Neural cell (in vitro differentiated cells): Measurements from ENCODE around the gene CABYR.

Experiments used
- POLR2AphosphoS5 ChIP-seq: IDR thresholded peaks from 2 replicates; pipeline ENCODE4 v1.6.1; 2012
- TF ChIP-seq, protein P1 (sequence below): fragments of 450-650 bp; IDR thresholded peaks from 2 replicates; pipeline ENCODE4 v1.5.1; 2014; ENCODE audit warnings: antibody characterized with exemption, mild to moderate bottlenecking, moderate library complexity; ENCODE audit not compliant: poor library complexity, severe bottlenecking
- TF ChIP-seq, protein P2 (sequence below): IDR thresholded peaks from 2 replicates; pipeline ENCODE4 v1.6.1; 2012; ENCODE audit warnings: borderline replicate concordance

DNA sequence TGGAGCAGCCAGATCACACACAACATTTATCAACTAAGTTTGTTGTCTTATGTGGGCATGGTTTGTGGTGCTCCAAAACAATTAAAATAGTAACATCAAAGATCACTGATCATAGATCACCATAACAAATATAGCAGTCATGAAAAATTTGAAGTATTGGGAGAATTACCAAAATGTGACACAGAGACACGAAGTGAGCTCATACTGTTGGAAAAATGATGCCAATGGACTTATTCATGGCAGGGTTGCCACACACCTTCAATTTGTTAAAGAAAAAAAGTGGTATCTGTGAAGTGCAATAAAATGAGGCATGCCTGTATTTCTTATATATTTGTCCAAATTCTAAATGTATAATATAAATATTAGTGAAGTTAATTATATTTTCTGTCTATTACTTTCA, 42.9 kb upstream of the CABYR start:
- TF ChIP-seq, protein P1, sequence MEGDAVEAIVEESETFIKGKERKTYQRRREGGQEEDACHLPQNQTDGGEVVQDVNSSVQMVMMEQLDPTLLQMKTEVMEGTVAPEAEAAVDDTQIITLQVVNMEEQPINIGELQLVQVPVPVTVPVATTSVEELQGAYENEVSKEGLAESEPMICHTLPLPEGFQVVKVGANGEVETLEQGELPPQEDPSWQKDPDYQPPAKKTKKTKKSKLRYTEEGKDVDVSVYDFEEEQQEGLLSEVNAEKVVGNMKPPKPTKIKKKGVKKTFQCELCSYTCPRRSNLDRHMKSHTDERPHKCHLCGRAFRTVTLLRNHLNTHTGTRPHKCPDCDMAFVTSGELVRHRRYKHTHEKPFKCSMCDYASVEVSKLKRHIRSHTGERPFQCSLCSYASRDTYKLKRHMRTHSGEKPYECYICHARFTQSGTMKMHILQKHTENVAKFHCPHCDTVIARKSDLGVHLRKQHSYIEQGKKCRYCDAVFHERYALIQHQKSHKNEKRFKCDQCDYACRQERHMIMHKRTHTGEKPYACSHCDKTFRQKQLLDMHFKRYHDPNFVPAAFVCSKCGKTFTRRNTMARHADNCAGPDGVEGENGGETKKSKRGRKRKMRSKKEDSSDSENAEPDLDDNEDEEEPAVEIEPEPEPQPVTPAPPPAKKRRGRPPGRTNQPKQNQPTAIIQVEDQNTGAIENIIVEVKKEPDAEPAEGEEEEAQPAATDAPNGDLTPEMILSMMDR, result no peak
- TF ChIP-seq, protein P2, sequence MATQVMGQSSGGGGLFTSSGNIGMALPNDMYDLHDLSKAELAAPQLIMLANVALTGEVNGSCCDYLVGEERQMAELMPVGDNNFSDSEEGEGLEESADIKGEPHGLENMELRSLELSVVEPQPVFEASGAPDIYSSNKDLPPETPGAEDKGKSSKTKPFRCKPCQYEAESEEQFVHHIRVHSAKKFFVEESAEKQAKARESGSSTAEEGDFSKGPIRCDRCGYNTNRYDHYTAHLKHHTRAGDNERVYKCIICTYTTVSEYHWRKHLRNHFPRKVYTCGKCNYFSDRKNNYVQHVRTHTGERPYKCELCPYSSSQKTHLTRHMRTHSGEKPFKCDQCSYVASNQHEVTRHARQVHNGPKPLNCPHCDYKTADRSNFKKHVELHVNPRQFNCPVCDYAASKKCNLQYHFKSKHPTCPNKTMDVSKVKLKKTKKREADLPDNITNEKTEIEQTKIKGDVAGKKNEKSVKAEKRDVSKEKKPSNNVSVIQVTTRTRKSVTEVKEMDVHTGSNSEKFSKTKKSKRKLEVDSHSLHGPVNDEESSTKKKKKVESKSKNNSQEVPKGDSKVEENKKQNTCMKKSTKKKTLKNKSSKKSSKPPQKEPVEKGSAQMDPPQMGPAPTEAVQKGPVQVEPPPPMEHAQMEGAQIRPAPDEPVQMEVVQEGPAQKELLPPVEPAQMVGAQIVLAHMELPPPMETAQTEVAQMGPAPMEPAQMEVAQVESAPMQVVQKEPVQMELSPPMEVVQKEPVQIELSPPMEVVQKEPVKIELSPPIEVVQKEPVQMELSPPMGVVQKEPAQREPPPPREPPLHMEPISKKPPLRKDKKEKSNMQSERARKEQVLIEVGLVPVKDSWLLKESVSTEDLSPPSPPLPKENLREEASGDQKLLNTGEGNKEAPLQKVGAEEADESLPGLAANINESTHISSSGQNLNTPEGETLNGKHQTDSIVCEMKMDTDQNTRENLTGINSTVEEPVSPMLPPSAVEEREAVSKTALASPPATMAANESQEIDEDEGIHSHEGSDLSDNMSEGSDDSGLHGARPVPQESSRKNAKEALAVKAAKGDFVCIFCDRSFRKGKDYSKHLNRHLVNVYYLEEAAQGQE, result no peak
- no peak for TF ChIP-seq POLR2AphosphoS5
